ENCODE data around the gene TMEM271. TPM values are rescaled to one million over a fixed set of nuclear protein-coding genes. Genes with fewer than 3 reads are reported as not detected.

Gene TMEM271
- total and polyA plus RNA-seq, 4 donors, result not detected

- H3K4me1 ChIP-seq (ENCODE audit: control insufficient read depth in 5 of 5, insufficient read depth in 5 of 5, low read length in 5 of 5), result no peaks in the 10 kb centered on the region
- no peaks in the 10 kb centered on the region for H3K36me3 ChIP-seq (ENCODE audit: control insufficient read depth in 4 of 4, insufficient read depth in 4 of 4, low read length in 4 of 4)
- ATAC-seq (ENCODE audit: insufficient read depth, low FRiP score), result no peak
- H3K9ac ChIP-seq (ENCODE audit: insufficient read depth in 1 of 2, low read length in 2 of 2), result no peak overlapping the region
- TF ChIP-seq CTCF (IDR thresholded peaks at IDR 0.05; ENCODE audit: control extremely low read depth, extremely low read depth), result no peak
- DNase-seq, result no peak
- 86 to 88% methylated on average over 16 of the region's 16 CpGs for WGBS, 2 donors
- no peak overlapping the region for H3K4me3 ChIP-seq
- peaks cover 0 to 18% (median 0%) of the 10 kb centered on the region in 4 donors for H3K9me3 ChIP-seq (ENCODE audit: control insufficient read depth in 4 of 4, insufficient read depth in 3 of 4, low read length in 3 of 4)
- no peak overlapping the region for H3K27ac ChIP-seq (ENCODE audit: low read depth in 1 of 2, low read length in 1 of 2)
- H3K27me3 ChIP-seq (ENCODE audit: control insufficient read depth in 3 of 3, insufficient read depth in 3 of 3, low read length in 2 of 3), result peaks cover 0 to 9% (median 0%) of the 10 kb centered on the region in 3 donors
These were observed 13.3 kb upstream of the TMEM271 start for GRCh38 chr4:589219-589963.

- H3K27ac ChIP-seq (ENCODE audit: low read depth in 1 of 2, low read length in 1 of 2), result no peak overlapping the region
- ATAC-seq (ENCODE audit: insufficient read depth, low FRiP score) (no peak), DNase-seq (no peak)
- peaks cover 0 to 20% (median 2%) of the 10 kb centered on the region in 4 donors for H3K9me3 ChIP-seq (ENCODE audit: control insufficient read depth in 4 of 4, insufficient read depth in 3 of 4, low read length in 3 of 4)
- 74 to 78% methylated on average over 36 of the region's 36 CpGs for WGBS, 2 donors
- no peaks in the 10 kb centered on the region for H3K4me1 ChIP-seq (ENCODE audit: control insufficient read depth in 5 of 5, insufficient read depth in 5 of 5, low read length in 5 of 5)
- no peak overlapping the region for H3K9ac ChIP-seq (ENCODE audit: insufficient read depth in 1 of 2, low read length in 2 of 2)
- no peak overlapping the region for H3K4me3 ChIP-seq
- no peak for TF ChIP-seq CTCF (IDR thresholded peaks at IDR 0.05; ENCODE audit: control extremely low read depth, extremely low read depth)
- peaks cover 0 to 9% (median 0%) of the 10 kb centered on the region in 3 donors for H3K27me3 ChIP-seq (ENCODE audit: control insufficient read depth in 3 of 3, insufficient read depth in 3 of 3, low read length in 2 of 3)
- H3K36me3 ChIP-seq (ENCODE audit: control insufficient read depth in 4 of 4, insufficient read depth in 4 of 4, low read length in 4 of 4), result no peaks in the 10 kb centered on the region
These were observed 12.3 kb upstream of the TMEM271 start for GRCh38 chr4:588351-588849.

- DNase-seq, result no peak
- Histone ChIP-seq H3K9me3 (ENCODE audit: control insufficient read depth in 4 of 4, insufficient read depth in 3 of 4, low read length in 3 of 4) (peaks cover 0 to 17% (median 2%) of the 10 kb centered on the region in 4 donors), H3K27me3 (ENCODE audit: control insufficient read depth in 3 of 3, insufficient read depth in 3 of 3, low read length in 2 of 3) (peaks cover 0 to 9% (median 0%) of the 10 kb centered on the region in 3 donors), H3K4me1 (ENCODE audit: control insufficient read depth in 5 of 5, insufficient read depth in 5 of 5, low read length in 5 of 5) (no peaks in the 10 kb centered on the region), H3K36me3 (ENCODE audit: control insufficient read depth in 4 of 4, insufficient read depth in 4 of 4, low read length in 4 of 4) (no peaks in the 10 kb centered on the region), H3K4me3 (no peak overlapping the region), H3K9ac (ENCODE audit: insufficient read depth in 1 of 2, low read length in 2 of 2) (no peak overlapping the region), H3K27ac (ENCODE audit: low read depth in 1 of 2, low read length in 1 of 2) (no peak overlapping the region)
- TF ChIP-seq CTCF (IDR thresholded peaks at IDR 0.05; ENCODE audit: control extremely low read depth, extremely low read depth), result no peak
- WGBS, 2 donors, result 79 to 80% methylated on average over 25 of the region's 25 CpGs
- no peak for ATAC-seq (ENCODE audit: insufficient read depth, low FRiP score)
These were observed 11.7 kb upstream of the TMEM271 start for GRCh38 chr4:587671-588350.
